Activated CD4-positive, alpha-beta T cell treated with anti-CD3 and anti-CD28 coated beads, Interleukin-2, Interleukin-6, amounts not matched to agents 100 ng/mL and 50 ng/mL, durations not matched to agents 16 hours and 8 hours (primary cell): Measurements from ENCODE around the gene RBM4B.

Experiments used
- DNase-seq: peaks from one replicate; pipeline ENCODE4 v3.0.0-alpha.2; 2020

Gene RBM4B

GRCh38 chr11:66706989-66707388 is 29.3 kb upstream of the RBM4B start:
- no peak for DNase-seq

- DNase-seq: no peak
Observed at GRCh38 chr11:66705587-66706335, 28.1 kb upstream of the RBM4B start.

- DNase-seq: no peak
Observed at GRCh38 chr11:66704659-66705360, 27.1 kb upstream of the RBM4B start.

- DNase-seq: no peak
Observed at GRCh38 chr11:66701432-66702240, 23.9 kb upstream of the RBM4B start.

GRCh38 chr11:66700742-66701141 is 23.1 kb upstream of the RBM4B start:
- no peak for DNase-seq

- no peak for DNase-seq
Observed at GRCh38 chr11:66700337-66700736, 22.6 kb upstream of the RBM4B start.

GRCh38 chr11:66698491-66698890 is 20.8 kb upstream of the RBM4B start:
- DNase-seq: no peak

GRCh38 chr11:66697988-66698387 is 20.3 kb upstream of the RBM4B start:
- DNase-seq: no peak

GRCh38 chr11:66696146-66696545 is 18.5 kb upstream of the RBM4B start:
- no peak for DNase-seq

- peak; percentile 86 for DNase-seq
Observed at GRCh38 chr11:66694732-66695207, 17.1 kb upstream of the RBM4B start.

GRCh38 chr11:66694056-66694410 is 16.3 kb upstream of the RBM4B start:
- no peak for DNase-seq

- DNase-seq: no peak
Observed at GRCh38 chr11:66693356-66694055, 15.8 kb upstream of the RBM4B start.

- no peak for DNase-seq
Observed at GRCh38 chr11:66692871-66693331, 15.2 kb upstream of the RBM4B start.

- DNase-seq: no peak
Observed at GRCh38 chr11:66692446-66692845, 14.8 kb upstream of the RBM4B start.

- no peak for DNase-seq
Observed at GRCh38 chr11:66691311-66691980, 13.8 kb upstream of the RBM4B start.

- DNase-seq: no peak
Observed at GRCh38 chr11:66689661-66690590, 12.2 kb upstream of the RBM4B start.

GRCh38 chr11:66688561-66689534 is 11.2 kb upstream of the RBM4B start:
- no peak for DNase-seq

- DNase-seq: no peak
Observed at GRCh38 chr11:66687831-66688281, 10.2 kb upstream of the RBM4B start.
